Stimulated activated naive B cell treated with anti-CD40 and anti-IgM and Interleukin-4, amounts not matched to agents 10 μg/mL and 1 μg/mL and 100 μg/mL, for 72 hours (primary cell): ENCODE measurements around the gene TRIM2.

Source experiments
- ATAC-seq, 2 donors: fragments of 150-1000 bp; cut with Tn5 transposase; replicated peaks; 2 replicates each; pipeline ENCODE4 v1.10.0; 2021; ENCODE audit warnings: moderate library complexity in 1 of 2
- DNase-seq: peaks from one replicate; pipeline ENCODE4 v3.0.0; 2021
- H3K27ac Mint-ChIP-seq: one replicate; pipeline ENCODE4 v1.8.0; 2022; ENCODE audit warnings: mild to moderate bottlenecking, mixed read lengths
- H3K27me3 Mint-ChIP-seq, 2 donors: one replicate each; pipeline ENCODE4 v1.8.0; 2022; ENCODE audit warnings: mixed read lengths in 2 of 2
- H3K36me3 Mint-ChIP-seq, 2 donors: one replicate each; pipeline ENCODE4 v1.8.0; 2022; ENCODE audit warnings: mixed read lengths in 2 of 2, mild to moderate bottlenecking in 1 of 2
- H3K4me1 Mint-ChIP-seq, 2 donors: one replicate each; pipeline ENCODE4 v1.8.0; 2022; ENCODE audit warnings: mixed read lengths in 2 of 2, mild to moderate bottlenecking in 1 of 2
- H3K4me3 Mint-ChIP-seq, 2 donors: one replicate each; pipeline ENCODE4 v1.8.0; 2022; ENCODE audit warnings: mild to moderate bottlenecking in 2 of 2, mixed read lengths in 2 of 2, moderate library complexity in 1 of 2
- H3K9me3 Mint-ChIP-seq, 2 donors: one replicate each; pipeline ENCODE4 v1.8.0; 2022; ENCODE audit warnings: mixed read lengths in 2 of 2, mild to moderate bottlenecking in 1 of 2

TRIM2 gene

DNA sequence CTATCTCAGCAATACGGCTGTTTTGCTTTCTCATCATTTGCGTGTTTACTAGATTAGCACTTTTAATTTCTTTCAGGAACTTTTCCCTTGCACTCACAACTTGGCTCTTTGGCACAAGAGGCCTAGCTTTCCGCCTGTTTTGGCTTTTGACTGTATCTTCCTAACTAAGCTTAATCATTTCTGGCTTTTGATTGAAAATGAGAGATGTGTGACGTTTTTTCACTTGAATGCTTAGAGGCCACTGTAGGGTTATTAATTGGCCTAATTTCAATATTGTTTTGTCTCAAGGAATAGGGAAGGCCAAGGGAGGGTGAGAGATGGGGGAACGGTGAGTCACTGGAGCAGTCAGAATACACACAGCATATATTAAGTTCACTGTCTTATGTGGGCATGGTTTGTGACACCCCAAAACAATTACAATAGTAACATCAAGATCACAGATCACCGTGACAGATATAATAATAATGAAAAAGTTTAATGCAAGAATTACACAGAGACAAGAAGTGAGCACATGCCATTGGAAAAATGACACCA lies 167.5 kb downstream of the TRIM2 start:
- H3K4me3 Mint-ChIP-seq = no peak overlapping the region
- no peak for ATAC-seq
- H3K36me3 Mint-ChIP-seq = peaks cover 5 to 14% of the 10 kb centered on the region in 2 donors
- H3K4me1 Mint-ChIP-seq = peaks cover 2 to 13% of the 10 kb centered on the region in 2 donors
- DNase-seq = no peak
- H3K9me3 Mint-ChIP-seq = peaks cover 0 to 7% of the 10 kb centered on the region in 2 donors
- no peaks in the 10 kb centered on the region for H3K27me3 Mint-ChIP-seq
- H3K27ac Mint-ChIP-seq = no peak overlapping the region

- Mint-ChIP-seq H3K36me3 (peaks cover 5 to 14% of the 10 kb centered on the region in 2 donors), H3K27me3 (no peaks in the 10 kb centered on the region), H3K9me3 (peaks cover 0 to 7% of the 10 kb centered on the region in 2 donors), H3K4me3 (no peak overlapping the region), H3K4me1 (peaks cover 2 to 6% of the 10 kb centered on the region in 2 donors), H3K27ac (no peak overlapping the region)
- no peak for DNase-seq
- no peak for ATAC-seq
These were observed 168.8 kb downstream of the TRIM2 start for GRCh38 chr4:153372967-153373562.

- no peak overlapping the region for H3K4me3 Mint-ChIP-seq
- no peak for DNase-seq
- H3K27me3 Mint-ChIP-seq = no peaks in the 10 kb centered on the region
- H3K9me3 Mint-ChIP-seq = peaks cover 0 to 7% of the 10 kb centered on the region in 2 donors
- peaks cover 3 to 13% of the 10 kb centered on the region in 2 donors for H3K4me1 Mint-ChIP-seq
- ATAC-seq = no peak
- peaks cover 5 to 14% of the 10 kb centered on the region in 2 donors for H3K36me3 Mint-ChIP-seq
- H3K27ac Mint-ChIP-seq = no peak overlapping the region
These were observed 170.2 kb downstream of the TRIM2 start for GRCh38 chr4:153374442-153374841.

- DNase-seq (no peak), ATAC-seq (no peak)
- H3K4me3 Mint-ChIP-seq = no peak overlapping the region
- peaks cover 5 to 14% of the 10 kb centered on the region in 2 donors for H3K36me3 Mint-ChIP-seq
- peaks cover 3 to 13% of the 10 kb centered on the region in 2 donors for H3K4me1 Mint-ChIP-seq
- H3K27ac Mint-ChIP-seq = no peak overlapping the region
- peaks cover 0 to 7% of the 10 kb centered on the region in 2 donors for H3K9me3 Mint-ChIP-seq
- H3K27me3 Mint-ChIP-seq = no peaks in the 10 kb centered on the region
These were observed 171.1 kb downstream of the TRIM2 start for GRCh38 chr4:153375303-153375702.

GRCh38 chr4:153383131-153383530 lies 178.9 kb downstream of the TRIM2 start:
- DNase-seq (no peak), ATAC-seq (no peak)
- Mint-ChIP-seq H3K9me3 (no peaks in the 10 kb centered on the region), H3K4me1 (peaks cover 2 to 7% of the 10 kb centered on the region in 2 donors), H3K27me3 (no peaks in the 10 kb centered on the region), H3K36me3 (peaks cover 0 to 1% of the 10 kb centered on the region in 2 donors), H3K27ac (no peak overlapping the region), H3K4me3 (no peak overlapping the region)

GRCh38 chr4:153384160-153384559 lies 179.9 kb downstream of the TRIM2 start:
- Mint-ChIP-seq H3K4me1 (peaks cover 0 to 1% of the 10 kb centered on the region in 2 donors), H3K27ac (no peak overlapping the region), H3K27me3 (no peaks in the 10 kb centered on the region), H3K4me3 (no peak overlapping the region), H3K36me3 (peaks cover 0 to 1% of the 10 kb centered on the region in 2 donors), H3K9me3 (no peaks in the 10 kb centered on the region)
- ATAC-seq = no peak
- DNase-seq = no peak

DNA sequence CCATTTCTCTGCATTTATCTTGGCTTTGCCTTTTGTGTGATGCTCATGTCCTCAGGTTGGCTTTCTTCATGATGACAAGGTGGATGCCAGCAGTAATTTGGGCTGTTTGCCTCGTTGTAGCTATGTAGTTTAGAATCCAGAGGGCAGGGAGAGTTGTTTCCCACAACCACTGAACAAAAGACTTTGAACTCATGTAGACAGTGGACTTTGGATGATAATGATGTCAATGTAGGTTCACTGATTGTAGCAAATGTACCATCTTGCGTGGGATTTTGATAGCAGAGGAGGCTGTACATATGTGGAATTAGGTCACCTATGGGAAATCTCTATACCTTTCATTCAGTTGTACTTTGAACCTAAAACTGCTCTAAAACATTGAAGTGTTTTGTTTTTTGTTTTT lies 181.5 kb downstream of the TRIM2 start:
- Mint-ChIP-seq H3K27ac (no peak overlapping the region), H3K36me3 (peaks cover 0 to 1% of the 10 kb centered on the region in 2 donors), H3K4me1 (no peaks in the 10 kb centered on the region), H3K9me3 (no peaks in the 10 kb centered on the region), H3K27me3 (no peaks in the 10 kb centered on the region), H3K4me3 (no peak overlapping the region)
- no peak for DNase-seq
- no peak for ATAC-seq

DNA sequence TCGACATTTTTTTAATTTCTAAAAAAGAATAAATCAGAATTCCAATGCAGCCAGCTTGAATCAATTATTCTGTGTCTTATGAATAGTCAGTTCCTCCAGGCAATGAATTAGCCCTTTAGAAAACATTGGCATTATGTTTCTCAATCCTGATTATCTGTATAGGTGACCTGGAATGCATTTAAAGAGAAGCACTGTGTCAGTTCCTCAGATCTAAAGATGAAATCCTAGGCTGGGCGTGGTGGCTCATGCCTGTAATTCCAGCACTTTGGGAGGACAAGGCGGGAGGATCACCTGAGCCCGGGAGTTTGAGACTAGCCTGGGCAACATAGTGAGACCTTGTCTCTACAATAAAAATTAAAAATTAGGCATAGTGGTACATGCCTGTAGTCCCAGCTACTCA lies 183.7 kb downstream of the TRIM2 start:
- H3K9me3 Mint-ChIP-seq = no peaks in the 10 kb centered on the region
- H3K4me1 Mint-ChIP-seq = no peaks in the 10 kb centered on the region
- peaks cover 0 to 1% of the 10 kb centered on the region in 2 donors for H3K36me3 Mint-ChIP-seq
- no peak overlapping the region for H3K27ac Mint-ChIP-seq
- ATAC-seq (no peak), DNase-seq (no peak)
- no peaks in the 10 kb centered on the region for H3K27me3 Mint-ChIP-seq
- H3K4me3 Mint-ChIP-seq = no peak overlapping the region
